Umbilical cord (tissue), 2 donors: ENCODE data around the gene TSPAN6. TPM values are rescaled to one million over a fixed set of nuclear protein-coding genes. Genes with fewer than 3 reads are reported as not detected.
A peak's percentile ranks its signal among the peaks of the same experiment; 100 is the strongest.

ENCODE experiments used
- DNase-seq: peaks from one replicate; pipeline ENCODE4 v3.0.0-alpha.2; 2015; ENCODE audit warnings: low spot score
- total RNA-seq: library from RNA; depleted of rRNA; stranded (reverse); fragments of >200 nt; gene quantifications from one replicate; pipeline ENCODE4 v1.2.3, GENCODE V29; 2014; ENCODE audit warnings: low replicate concordance; ENCODE audit not compliant: insufficient read depth

The TSPAN6 gene
- total RNA-seq, 1 donor from 2014 or later = 38.3 TPM

- DNase-seq = no peak
Measured at GRCh38 chrX:100647739-100648138, 11.1 kb upstream of the TSPAN6 start.

- DNase-seq = peak; percentile 58
Measured at GRCh38 chrX:100647095-100647494, 10.5 kb upstream of the TSPAN6 start.

- DNase-seq = no peak
Measured at GRCh38 chrX:100645106-100645505, 8.5 kb upstream of the TSPAN6 start.

- peak; percentile 93 for DNase-seq
Measured at GRCh38 chrX:100643956-100644860, 7.6 kb upstream of the TSPAN6 start, which contains the start of gene SRPX2. Gene SRPX2 (plus strand): TSS chrX:100644199. CDS start chrX:100646323, 2,124 bp downstream.

GRCh38 chrX:100643212-100643611, 6.6 kb upstream of the TSPAN6 start:
- no peak for DNase-seq

GRCh38 chrX:100642290-100642689, 5.7 kb upstream of the TSPAN6 start:
- no peak for DNase-seq

- DNase-seq = no peak
Measured at GRCh38 chrX:100635989-100636320, 651 bp downstream of the TSPAN6 start.

GRCh38 chrX:100635040-100635439, 1.6 kb downstream of the TSPAN6 start:
- DNase-seq = no peak

GRCh38 chrX:100625985-100626491, 10.6 kb downstream of the TSPAN6 start:
- no peak for DNase-seq

- no peak for DNase-seq
Measured at GRCh38 chrX:100623001-100623400, 13.6 kb downstream of the TSPAN6 start.

GRCh38 chrX:100615005-100615404, 21.6 kb downstream of the TSPAN6 start:
- peak; percentile 20 for DNase-seq

GRCh38 chrX:100611951-100612350, 24.7 kb downstream of the TSPAN6 start:
- no peak for DNase-seq

GRCh38 chrX:100609591-100609990, 27.0 kb downstream of the TSPAN6 start:
- no peak for DNase-seq

- DNase-seq = no peak
Measured at GRCh38 chrX:100606753-100607152, 29.9 kb downstream of the TSPAN6 start.

GRCh38 chrX:100600758-100601157, 35.8 kb downstream of the TSPAN6 start:
- no peak for DNase-seq

- no peak for DNase-seq
Measured at GRCh38 chrX:100600340-100600739, 36.3 kb downstream of the TSPAN6 start.

- no peak for DNase-seq
Measured at GRCh38 chrX:100599456-100599855, 37.1 kb downstream of the TSPAN6 start.

- DNase-seq = peak; percentile 33
Measured at GRCh38 chrX:100596601-100597000, 40.0 kb downstream of the TSPAN6 start.

- DNase-seq = no peak
Measured at GRCh38 chrX:100593581-100593980, 43.0 kb downstream of the TSPAN6 start.

GRCh38 chrX:100593126-100593525, 43.5 kb downstream of the TSPAN6 start:
- no peak for DNase-seq

GRCh38 chrX:100591256-100592051, 45.2 kb downstream of the TSPAN6 start:
- DNase-seq = no peak

GRCh38 chrX:100587861-100588260, 48.7 kb downstream of the TSPAN6 start:
- no peak for DNase-seq
